ENCODE data around the gene CEMIP. TPM values are rescaled to one million over a fixed set of nuclear protein-coding genes. Genes with fewer than 3 reads are reported as not detected.

CEMIP gene
- polyA plus RNA-seq, 1 donor (not counting 4 experiments of a cell fraction or from before 2014, with no cell fraction given) = 2.3 TPM

DNA sequence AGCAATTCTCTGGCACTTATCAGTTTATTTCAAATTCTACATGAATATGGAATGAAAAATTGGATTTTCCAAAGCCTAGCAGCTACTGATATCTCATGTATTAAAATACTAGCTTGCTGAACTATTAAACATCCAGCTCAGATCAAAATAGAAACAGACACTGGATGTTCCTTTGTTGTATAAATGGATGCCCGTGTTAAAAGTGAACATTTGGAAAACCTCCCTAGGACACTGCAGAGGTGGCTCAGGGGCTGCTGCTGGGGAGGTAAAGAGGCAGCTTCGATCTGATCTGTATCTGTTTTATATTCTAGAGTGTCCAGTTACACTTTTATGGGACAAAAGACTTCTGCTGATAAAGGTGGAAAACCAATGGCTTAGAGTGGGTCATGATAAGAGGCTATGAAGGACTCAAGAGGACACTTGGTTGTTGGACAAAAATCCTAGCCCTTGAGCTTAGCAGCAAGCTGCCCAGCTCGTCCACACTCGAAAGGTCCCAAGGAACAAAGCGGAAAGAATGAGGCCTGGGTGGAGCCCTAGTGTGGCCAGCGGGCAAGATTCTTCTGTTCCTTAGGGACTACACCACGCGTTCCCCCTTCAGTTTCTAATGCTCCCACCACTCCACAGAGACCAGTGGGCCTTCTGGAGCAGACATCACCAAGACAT lies 200.5 kb downstream of the CEMIP start:
- no peak for FAIRE-seq

GRCh38 chr15:80982205-80982604 lies 203.0 kb downstream of the CEMIP start:
- no peak overlapping the region for H3K4me3 ChIP-seq (ENCODE audit: control insufficient read depth in 2 of 3, extremely low read depth in 1 of 3, insufficient read depth in 2 of 3, low read depth in 1 of 3, low read length in 3 of 3)
- H3K9ac ChIP-seq (ENCODE audit: control insufficient read depth, extremely low read depth, insufficient read depth, low read length) = no peak overlapping the region
- no peaks in the 10 kb centered on the region for H3K9me3 ChIP-seq (ENCODE audit: control insufficient read depth, low read depth, low read length)
- no peak overlapping the region for H3K4me2 ChIP-seq (ENCODE audit: control insufficient read depth, extremely low read depth, insufficient read depth, low read depth, low read length)
- H3K79me2 ChIP-seq (ENCODE audit: control insufficient read depth, insufficient read depth, low read length) = peaks cover 56% of the 10 kb centered on the region
- H3K9me1 ChIP-seq (ENCODE audit: control insufficient read depth, extremely low read depth, insufficient read depth, low read length) = peaks cover 3% of the 10 kb centered on the region
- H3K27ac ChIP-seq (ENCODE audit: control insufficient read depth, insufficient read depth, low read length) = no peak overlapping the region
- peaks cover 17% of the 10 kb centered on the region for H3K4me1 ChIP-seq (ENCODE audit: control insufficient read depth, extremely low read depth, insufficient read depth, low read length)
- dilution Hi-C loops (cut with MboI; ENCODE audit: extremely low pct_ligation_motif_present, low sequenced_read_pairs) = no loop called here
- no peak for TF ChIP-seq CTCF (optimal IDR thresholded peaks at IDR 0.05 in 1 of 3, IDR thresholded peaks at IDR 0.05 in 1 of 3, conservative IDR thresholded peaks at IDR 0.05 in 1 of 3; ENCODE audit: extremely low read depth in 1 of 3, insufficient read depth in 2 of 3, low read length in 3 of 3)
- TF ChIP-seq EZH2 (IDR thresholded peaks at IDR 0.05; ENCODE audit: low read length) = no peak
- H3K36me3 ChIP-seq (ENCODE audit: control insufficient read depth in 2 of 2, extremely low read depth in 1 of 2, insufficient read depth in 2 of 2, low read length in 2 of 2) = peaks cover 3 to 33% of the 10 kb centered on the region in 2 experiments
- no peak for FAIRE-seq
- no peak overlapping the region for H2AFZ ChIP-seq (ENCODE audit: control insufficient read depth, low read length)
- no peaks in the 10 kb centered on the region for H3K27me3 ChIP-seq (ENCODE audit: control insufficient read depth, extremely low read depth, insufficient read depth, low read length)
- peaks cover 11% of the 10 kb centered on the region for H4K20me1 ChIP-seq (ENCODE audit: control insufficient read depth, extremely low read depth, insufficient read depth, low read length)
- DNase-seq (ENCODE audit: low read depth, low spot score) = no peak

More for the DNA sequence above, 200.5 kb downstream of the CEMIP start:
- no peaks in the 10 kb centered on the region for H3K27me3 ChIP-seq (ENCODE audit: control insufficient read depth, extremely low read depth, insufficient read depth, low read length)
- dilution Hi-C loops (cut with MboI; ENCODE audit: extremely low pct_ligation_motif_present, low sequenced_read_pairs) = no loop called here
- H3K27ac ChIP-seq (ENCODE audit: control insufficient read depth, insufficient read depth, low read length) = no peak overlapping the region
- H3K9me1 ChIP-seq (ENCODE audit: control insufficient read depth, extremely low read depth, insufficient read depth, low read length) = no peaks in the 10 kb centered on the region
- H4K20me1 ChIP-seq (ENCODE audit: control insufficient read depth, extremely low read depth, insufficient read depth, low read length) = peaks cover 8% of the 10 kb centered on the region
- H3K4me2 ChIP-seq (ENCODE audit: control insufficient read depth, extremely low read depth, insufficient read depth, low read depth, low read length) = no peak overlapping the region
- H3K4me3 ChIP-seq (ENCODE audit: control insufficient read depth in 2 of 3, extremely low read depth in 1 of 3, insufficient read depth in 2 of 3, low read depth in 1 of 3, low read length in 3 of 3) = no peak overlapping the region
- H3K79me2 ChIP-seq (ENCODE audit: control insufficient read depth, insufficient read depth, low read length) = peaks cover 40% of the 10 kb centered on the region
- H3K4me1 ChIP-seq (ENCODE audit: control insufficient read depth, extremely low read depth, insufficient read depth, low read length) = peaks cover 4% of the 10 kb centered on the region
- no peak overlapping the region for H2AFZ ChIP-seq (ENCODE audit: control insufficient read depth, low read length)
- H3K36me3 ChIP-seq (ENCODE audit: control insufficient read depth in 2 of 2, extremely low read depth in 1 of 2, insufficient read depth in 2 of 2, low read length in 2 of 2) = peaks cover 3 to 27% of the 10 kb centered on the region in 2 experiments
- no peak overlapping the region for H3K9ac ChIP-seq (ENCODE audit: control insufficient read depth, extremely low read depth, insufficient read depth, low read length)
- H3K9me3 ChIP-seq (ENCODE audit: control insufficient read depth, low read depth, low read length) = no peaks in the 10 kb centered on the region
- no peak for TF ChIP-seq CTCF (optimal IDR thresholded peaks at IDR 0.05 in 1 of 3, IDR thresholded peaks at IDR 0.05 in 1 of 3, conservative IDR thresholded peaks at IDR 0.05 in 1 of 3; ENCODE audit: extremely low read depth in 1 of 3, insufficient read depth in 2 of 3, low read length in 3 of 3)
- TF ChIP-seq EZH2 (IDR thresholded peaks at IDR 0.05; ENCODE audit: low read length) = no peak
- no peak for DNase-seq (ENCODE audit: low read depth, low spot score)

Data from keratinocyte (primary cell).